HG02610 (cell line): ENCODE data around the gene PREX1.
A peak's percentile ranks its signal among the peaks of the same experiment; 100 is the strongest.

ENCODE experiments used
- ATAC-seq: cut with Tn5 transposase; IDR thresholded peaks from one replicate; pipeline ENCODE4 v1.9.1; 2021; ENCODE audit warnings: mild to moderate bottlenecking, moderate library complexity; ENCODE audit not compliant: unreplicated experiment

PREX1 gene

DNA sequence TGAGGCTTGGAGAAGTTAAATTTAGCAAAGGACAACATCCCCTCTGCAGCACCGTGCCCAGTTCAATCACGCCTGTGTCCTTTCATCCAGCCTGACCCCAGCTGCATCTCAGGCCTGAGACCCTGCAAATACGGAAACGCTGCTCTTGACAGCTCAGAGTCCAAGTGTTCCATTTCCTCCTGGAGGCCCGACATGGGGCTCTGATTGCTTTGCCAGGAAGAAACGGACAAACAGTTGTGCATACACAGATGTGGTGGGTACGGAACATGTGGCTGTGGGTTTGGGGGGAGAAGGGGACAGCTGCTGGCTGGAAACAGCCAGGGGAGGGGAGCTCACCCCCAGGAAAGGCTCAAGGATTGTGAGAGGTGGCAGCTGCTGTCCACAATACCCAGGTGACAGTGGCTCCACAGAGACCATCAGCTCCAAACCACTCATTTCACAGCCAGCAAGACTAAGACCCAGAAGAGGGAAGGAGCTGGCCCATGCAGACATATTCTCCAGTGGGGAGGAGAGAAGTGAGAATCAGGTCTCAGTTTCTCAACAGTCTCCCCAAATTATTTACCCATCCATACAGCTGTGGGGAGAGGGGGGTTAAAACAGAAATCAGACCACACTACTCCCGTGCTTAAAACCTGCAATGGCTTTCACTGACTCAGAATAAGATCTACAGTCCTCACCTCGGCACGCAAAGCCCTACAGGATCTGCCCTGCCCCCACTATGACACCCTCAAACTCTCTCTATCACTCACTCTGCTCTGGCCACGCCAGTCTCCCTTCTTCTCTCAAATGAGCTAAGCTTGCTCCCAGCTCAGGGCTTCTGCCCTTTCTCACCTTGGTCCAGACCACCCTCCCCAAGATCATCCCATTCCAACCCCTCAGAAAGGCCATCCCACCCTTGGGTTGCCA, 89.1 kb downstream of the PREX1 start:
- peak; percentile 79 for ATAC-seq

DNA sequence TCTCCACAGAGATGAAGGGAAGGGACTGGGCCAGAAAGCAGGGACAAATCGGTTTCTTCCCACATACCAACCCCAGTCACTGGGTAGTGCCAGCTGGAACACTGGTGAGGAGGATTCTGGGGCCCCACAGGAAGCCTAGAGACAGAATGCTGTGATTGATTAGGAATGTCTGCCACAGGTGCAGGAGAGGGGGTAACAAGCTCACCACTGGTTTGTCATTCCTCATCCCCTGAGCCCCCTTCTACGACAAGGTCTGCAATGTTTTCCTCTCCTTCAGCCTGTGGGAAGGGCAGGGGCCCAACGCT, 89.8 kb downstream of the PREX1 start:
- ATAC-seq: no peak

DNA sequence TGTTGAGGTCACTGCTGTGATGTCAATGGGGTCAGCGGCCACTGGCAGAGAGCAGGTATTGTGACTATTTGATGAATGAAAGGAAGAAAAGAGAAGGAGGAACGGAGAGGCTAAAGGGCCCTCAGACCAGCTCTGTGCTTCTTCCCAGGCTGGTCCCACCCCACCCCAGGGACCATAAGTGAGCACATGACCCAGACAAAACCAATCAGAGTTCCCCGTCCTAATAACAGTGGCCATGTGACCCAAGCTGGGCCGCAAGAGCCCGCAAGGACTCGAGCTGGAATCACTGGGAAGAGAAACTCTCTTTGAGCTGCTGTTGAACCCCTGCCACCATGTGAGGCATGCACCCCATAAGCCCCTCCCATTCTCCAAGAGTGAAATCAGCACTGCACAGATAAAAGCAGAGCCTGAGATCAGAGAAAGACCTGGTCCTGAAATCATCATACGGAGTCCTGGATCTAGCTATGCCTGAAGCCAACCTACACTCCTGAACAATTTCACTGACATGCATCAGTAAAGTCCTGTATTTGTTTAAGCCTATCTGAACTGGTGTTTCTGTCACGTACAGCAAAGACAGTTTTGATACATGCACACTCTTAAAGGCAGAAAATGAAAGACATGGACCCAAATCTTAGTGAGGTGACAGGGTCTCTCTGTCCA, 90.2 kb downstream of the PREX1 start:
- ATAC-seq: no peak

DNA sequence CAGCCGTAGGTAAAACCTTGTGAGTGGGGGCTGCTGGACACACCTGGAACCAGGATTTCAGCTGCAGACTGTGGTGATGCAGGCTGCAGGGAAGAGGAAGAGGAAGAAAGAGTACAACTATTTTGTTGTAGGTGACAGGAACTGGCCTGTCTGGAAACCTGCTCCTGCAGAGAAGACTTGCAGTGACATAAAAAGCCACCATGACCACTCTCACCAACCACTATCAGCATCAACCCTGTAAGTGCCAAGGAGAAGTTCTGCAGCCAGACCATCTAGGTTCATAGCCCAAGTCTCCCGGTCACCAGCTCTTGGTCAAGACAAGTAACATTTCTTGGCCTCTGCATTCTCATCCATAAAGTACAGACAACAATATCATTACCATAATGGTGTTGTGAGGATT, 91.2 kb downstream of the PREX1 start:
- no peak for ATAC-seq

DNA sequence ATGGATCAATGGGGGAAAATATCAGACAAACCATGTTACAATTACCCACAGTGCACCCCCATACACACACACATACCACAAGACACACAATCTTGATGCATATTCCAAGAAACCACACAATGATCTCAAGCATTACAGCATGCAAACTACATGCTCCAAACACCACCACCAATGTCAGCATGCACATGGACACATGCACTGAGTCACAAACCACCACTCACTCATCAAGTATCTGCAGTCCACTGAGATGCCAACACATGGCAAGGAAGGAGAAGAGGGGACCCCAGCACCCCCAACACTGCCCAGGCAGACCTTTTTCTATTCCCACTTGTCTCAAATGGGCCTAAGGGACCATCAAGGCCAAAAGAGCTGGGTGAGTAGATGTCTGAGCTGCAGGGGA, 91.6 kb downstream of the PREX1 start:
- ATAC-seq: no peak

DNA sequence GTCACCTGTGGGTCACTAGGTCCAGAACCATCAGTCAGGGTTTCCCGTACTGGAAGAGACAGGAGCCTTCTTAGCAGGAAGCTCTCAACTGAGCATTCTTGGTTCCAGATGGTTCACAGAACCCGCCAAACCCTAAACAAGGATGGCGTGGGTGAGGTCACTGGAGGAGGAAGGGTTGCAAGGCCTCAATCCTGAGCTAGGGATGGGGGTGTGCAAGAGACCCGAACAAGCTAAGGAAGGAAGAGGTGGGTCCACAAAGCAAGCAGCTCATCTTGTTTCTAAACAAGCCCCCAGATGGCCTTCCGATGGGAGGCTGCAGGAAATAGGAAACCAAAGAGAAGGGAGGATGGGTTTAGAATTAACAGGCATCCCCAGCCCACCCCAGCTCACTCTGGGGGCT, 92.7 kb downstream of the PREX1 start:
- no peak for ATAC-seq

DNA sequence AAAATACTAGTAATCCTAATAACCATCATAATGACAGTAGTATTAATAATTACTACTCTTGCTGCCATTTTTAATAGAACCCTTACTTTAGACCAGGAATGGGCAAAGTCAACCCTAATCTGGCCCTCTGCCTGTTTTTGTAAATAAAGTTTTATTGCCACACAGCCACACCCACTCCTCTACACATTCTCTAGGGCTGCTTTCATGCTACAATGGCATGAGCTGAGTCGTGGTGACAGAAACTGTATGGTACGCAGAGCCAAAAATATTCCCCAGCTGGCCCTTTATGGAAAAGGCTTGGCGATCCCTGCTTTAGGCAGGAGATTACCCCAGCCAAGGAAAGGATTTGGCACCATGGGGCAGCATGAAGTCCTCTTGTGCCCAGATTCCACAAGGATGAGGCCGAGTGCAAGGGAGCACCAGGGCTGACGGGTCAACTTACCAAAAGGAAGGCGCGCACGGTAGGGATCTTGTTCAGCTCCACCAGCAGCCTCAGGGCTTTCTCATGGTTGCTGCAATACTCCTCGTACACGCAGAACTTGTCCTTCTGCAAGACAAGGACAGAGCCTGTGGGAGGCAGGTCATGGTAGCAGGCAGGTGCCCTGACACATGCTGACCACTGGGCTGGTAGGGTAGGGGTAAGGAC, 93.6 kb downstream of the PREX1 start:
- no peak for ATAC-seq

DNA sequence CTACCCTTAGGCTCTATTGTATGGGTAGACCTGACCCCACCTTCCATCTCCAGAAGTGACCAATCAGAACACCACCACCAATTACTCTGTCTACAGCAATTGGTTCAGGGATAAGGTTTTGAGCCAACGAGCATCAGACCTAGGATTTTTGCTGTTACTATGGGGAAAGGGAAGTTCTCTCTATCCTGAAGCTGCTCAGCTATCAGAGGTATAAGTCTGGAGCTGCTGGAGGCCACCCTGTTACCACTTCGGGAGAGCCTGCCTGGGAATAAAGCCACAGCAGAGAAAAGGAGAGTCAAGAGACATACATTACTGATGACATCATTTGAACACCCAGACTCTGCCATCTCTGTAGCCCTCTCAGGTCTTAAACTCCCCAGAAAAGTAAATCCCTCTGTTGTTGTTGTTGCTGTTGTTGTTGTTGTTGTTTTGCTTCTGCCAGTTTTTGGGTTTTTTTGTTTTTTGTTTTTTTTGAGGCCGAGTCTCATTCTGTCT, 94.5 kb downstream of the PREX1 start:
- ATAC-seq: no peak

DNA sequence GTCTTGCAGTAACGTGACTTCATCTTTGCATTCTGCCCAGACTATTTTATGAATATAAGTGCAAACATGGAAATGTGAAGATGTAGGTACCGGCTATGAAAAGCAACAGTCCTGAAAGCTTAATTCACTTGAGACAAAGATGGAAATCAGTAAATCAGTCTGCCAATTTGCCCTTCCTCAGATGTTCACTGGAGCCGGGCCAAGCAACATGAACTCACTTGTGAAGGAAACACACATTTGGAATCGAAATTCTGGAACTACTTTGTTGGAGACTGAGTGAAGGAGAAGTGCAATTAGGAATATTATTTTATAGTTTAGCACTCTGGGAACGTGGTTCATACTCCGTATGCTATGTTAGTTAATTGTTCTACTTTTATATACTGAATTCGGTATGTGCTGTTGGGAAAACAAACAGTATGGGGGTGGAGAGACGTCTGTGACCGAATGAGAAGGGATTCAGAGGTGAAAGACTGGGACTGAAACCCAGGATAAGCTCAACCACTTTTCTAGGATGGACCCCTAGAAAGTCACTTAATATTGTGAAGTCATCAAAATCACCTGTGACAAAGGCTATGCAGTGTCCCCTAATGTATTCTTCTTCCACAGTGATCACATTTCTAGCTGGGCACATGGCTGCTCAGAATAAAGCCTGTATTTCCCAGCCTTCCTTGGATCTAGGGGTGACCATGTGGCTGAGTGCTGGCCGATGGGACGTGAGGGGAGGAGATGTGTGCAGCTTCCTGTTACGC, 95.5 kb downstream of the PREX1 start:
- no peak for ATAC-seq

DNA sequence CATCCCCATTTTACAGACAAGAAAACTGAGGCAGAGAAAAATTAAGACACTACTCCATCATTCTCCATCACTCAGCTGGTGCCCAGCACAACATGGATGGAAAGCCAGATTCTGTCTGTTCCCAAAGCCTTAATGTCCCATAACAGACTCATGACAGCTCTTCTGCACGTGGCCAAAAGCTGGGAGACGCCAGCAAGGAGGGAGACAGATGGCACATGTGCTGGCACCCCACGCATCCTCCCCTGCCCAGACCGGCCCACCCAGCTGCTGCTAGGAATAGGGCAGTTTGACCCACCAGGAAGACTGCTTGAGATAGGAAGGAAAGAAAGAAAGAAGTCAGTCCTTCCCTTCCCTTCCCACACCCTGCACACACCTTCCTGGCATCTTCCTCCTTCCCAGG, 96.3 kb downstream of the PREX1 start:
- ATAC-seq: no peak

DNA sequence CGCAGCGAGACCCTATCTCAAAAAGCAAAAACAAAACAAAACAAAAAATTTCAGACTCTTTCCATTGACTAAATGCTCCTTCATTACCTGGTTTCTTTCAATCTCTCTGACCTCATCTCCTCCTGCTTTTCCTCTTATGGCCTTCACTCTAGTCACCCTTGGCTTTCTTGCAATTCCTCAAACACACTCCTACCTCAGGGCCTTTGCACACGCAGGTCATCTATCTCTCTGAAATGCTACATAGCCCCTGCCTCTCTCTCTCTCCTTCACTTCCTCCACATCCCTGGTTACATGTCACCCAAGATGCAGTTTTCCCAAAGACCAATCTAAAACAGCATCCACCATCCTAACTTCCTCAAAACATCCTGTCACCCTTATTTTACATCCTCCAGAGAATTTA, 96.8 kb downstream of the PREX1 start:
- no peak for ATAC-seq

DNA sequence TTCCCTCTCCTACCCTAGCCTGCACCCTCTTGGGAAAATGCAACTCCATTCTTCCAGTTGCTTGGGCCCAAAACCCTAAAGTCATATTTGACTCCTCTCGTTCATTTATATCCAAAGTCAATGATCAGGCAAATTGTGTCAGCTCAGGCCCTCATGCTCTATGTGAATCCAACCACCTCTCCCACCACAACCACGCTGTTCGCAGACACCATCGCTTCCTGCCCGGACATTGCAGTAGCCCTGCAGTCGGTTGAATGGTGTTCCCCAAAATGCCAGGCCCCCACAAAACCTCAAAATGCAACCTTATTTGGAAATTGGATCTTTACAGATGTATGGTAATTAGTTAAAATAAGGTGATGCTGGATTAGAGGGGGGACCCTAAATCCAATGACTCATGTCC, 98.3 kb downstream of the PREX1 start:
- no peak for ATAC-seq

DNA sequence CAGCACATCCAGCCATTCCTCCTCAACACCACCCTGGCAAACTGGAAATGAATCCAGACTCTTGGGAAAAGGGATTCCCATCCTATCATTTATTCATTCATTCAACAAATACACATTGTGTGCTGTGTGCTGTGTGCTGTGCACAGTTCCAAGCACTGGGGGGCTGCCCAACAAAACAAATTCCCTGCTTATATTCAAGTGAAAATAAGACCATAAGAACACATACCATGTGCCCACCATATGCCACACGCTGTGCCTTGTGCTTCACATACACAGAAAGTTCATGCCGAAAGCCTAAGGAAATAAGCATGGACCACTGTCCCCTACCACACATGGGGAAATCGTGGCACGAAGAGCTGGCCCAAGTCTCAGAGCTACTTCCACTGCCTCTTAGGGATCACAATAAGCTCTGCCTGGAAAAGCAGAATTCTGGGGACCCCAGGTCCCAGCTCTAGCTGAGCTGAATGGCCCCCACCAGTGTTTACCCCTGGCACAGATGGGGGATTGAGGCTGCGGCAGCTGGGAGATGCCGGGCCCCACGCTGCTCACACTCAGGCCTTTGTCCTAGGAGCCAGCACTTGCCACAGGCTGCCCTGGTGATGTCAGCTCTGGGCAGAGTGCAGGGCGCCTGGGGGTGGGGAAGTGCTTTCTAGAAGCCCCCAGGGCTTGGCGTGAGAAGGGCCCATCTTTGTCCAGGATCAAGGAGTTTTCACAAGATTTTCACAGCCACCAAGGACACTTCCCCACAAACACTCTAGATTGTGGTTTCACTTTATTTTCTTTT, 99.6 kb downstream of the PREX1 start:
- ATAC-seq: no peak

DNA sequence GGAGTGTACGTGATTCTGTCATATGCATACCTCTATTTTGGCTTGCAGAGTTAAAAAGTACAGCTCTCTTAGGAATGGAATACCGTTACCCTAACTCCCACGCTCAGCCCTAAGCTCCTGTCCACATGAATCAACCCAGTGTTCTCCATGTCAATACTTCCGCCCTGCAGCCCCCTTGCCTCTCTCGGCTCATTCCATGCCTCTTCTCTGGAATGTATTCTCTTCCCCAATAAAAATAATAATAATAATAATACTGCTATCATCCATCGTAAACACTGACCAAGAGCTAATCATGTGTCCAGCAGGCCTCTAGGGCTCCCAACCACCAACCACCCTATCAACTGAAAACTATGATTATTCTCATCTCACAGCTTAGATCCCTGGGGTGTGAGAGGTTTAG, 100.6 kb downstream of the PREX1 start:
- no peak for ATAC-seq

DNA sequence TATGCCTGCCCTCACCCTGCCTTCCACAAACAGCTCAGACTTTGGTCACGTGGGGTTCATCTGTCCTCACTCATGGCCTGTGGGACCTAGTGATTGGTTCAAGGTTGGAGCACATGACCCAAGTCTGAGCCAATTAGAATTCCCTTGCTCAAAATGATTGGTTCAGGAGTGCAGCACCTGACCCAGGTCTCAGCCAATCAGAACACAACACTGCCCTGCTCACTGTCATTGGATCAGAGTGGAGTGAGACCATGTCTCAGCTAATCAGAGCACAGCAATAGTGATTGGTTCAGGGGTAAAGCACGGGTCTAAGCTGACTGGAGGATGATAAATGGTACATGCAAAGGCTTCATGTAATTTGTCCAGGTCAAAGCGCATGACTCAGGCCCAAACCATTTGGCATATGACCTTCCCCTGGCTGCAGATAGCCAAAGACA, 102.2 kb downstream of the PREX1 start:
- no peak for ATAC-seq

DNA sequence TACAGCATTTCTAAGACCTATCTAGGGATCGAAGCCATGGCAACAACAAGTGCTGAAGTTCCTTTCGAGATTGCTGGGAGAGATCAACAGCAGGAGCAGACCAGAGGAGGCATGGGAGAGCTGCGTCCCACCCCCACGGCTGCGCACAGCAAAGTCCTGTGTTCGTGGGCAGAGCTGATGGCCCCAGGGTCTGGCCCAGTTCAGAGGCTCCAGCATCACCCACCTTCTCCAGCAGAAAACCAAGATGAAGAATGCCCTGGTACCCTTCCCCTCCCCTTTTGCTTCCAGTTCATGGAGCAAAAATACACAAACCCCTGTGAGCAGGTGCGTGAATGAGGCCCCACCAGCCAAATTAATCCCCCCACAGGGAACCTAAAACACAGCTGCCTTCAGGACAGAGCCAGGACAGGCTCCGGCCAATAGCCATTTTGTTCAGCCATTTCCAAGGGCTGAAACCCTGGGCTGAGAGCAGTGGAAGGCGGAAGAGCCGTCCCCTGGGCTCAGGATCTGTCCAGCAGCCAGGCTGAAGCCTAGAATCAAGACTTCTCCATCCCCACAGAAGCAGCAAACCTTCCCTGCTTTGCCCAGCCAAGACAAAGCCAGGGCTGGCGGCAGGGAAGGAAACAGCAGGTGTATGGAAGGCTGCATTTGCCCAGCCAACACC, 102.8 kb downstream of the PREX1 start:
- no peak for ATAC-seq

DNA sequence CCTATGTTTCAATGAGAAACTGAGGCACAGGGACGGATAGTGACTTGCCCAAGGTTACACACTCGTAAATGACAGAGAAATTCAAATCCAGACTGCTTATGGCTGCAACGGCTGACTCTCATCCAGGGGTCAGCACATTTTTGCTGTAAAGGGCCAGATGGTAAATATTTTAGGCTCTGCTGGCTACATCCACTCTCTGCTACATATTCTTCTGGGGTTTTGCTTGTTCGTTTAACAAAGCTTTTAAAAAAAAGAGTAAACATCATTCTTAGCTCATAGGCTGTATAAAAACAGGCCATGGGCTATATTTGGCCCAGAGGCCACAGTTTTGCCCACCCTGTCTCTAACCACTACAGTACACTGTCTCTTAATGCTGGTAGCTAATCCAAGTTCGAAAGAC, 103.4 kb downstream of the PREX1 start:
- no peak for ATAC-seq

DNA sequence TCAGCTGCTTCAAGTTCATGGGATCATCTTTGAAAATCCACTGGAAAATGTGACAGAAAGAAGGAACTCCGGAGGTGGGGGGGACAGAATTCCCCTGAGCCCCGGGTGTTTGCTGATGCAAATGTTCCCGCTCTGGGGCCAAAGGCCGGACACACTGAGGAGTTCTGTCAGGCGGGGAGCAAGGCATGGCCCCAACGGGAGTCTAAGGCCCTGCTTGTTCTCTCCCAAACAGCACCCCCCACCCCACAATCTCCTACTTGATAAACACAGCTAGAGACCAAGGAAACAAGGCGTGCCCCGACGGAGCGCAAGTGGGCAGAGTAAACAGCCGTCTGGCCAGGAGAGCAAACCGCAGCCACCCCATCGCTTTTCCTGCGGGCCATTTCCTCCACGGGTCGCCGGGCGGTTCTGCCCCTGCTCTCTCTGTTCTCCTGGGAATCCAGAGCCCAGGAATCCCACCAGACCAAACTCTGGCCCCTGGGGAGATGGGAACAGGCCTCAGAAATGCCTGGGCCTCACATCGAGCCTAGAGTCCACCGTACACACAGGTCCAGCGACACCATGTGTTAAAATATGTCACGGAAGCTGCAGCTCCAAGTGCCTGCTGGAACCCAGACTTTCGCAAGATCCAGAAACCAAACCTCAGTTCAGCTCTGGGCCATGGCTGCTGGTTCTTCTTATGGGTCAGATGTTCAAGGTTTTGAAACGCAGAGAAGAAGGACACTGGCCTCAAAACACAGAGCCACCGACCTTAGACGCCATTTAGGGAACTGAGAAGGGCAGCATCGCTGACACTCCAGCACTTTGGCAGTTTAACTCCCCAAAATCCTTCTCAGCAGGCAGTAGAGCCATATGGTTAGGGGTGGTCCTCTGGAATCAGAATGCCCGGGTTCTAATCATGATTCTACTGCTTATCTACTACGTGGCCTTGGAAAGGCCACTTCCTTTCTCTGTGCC, 104.2 kb downstream of the PREX1 start:
- no peak for ATAC-seq

DNA sequence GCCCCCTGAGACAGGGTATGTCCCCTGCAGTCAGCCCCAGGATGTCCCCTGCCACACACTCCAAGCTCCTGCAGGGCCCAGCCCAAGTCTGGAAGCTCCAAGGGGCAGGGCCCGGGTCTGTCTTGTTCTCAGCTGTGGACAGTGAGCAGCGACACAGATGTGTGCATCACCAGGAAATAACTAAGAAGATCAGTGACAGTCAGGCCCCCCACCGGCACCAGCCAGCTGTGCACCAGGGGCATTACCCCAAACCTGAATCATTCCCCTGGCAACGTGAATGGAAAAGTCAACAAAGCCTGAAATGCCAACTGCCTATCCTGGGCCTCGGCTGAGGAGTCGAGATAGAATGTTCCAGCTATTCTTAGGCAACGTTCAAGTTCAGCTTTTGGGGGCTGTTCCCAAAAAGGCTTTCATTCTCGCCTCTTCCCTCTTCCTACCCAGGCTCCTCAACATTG, 105.0 kb downstream of the PREX1 start:
- ATAC-seq: no peak
